Measurements from ENCODE around the gene ATG5.

DNA sequence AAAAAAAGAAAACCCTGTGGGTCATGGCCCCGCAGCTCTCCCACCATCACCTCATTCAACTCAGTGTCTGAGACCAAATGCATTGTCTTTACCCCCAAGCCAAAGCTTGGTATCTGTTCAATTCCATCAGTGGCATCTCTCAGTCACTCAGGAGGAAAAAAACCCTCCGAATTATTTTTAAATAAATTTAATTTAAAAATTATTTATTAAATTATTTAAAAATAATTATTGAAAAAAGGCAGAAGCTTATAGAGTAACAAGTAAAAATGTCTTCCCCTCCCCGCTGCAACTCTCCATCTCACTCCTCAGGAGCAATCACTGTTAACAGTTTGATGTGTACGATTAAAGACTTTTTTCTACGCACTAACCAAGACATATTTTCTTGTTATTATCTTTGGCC is 188.7 kb downstream of the ATG5 start:
- TF ChIP-seq GATA2 (IDR thresholded peaks at IDR 0.05; ENCODE audit: low read depth, low read length) (no peak), GATA3 (IDR thresholded peaks at IDR 0.05; ENCODE audit: low read depth, low read length) (no peak)
